ENCODE measurements around the gene NRL. TPM values are rescaled to one million over a fixed set of nuclear protein-coding genes. Genes with fewer than 3 reads are reported as not detected.

NRL gene
- polyA plus RNA-seq, 2 of the 4 experiments (the other 2 are of a cell fraction) = 0.93 to 0.97 TPM

DNA sequence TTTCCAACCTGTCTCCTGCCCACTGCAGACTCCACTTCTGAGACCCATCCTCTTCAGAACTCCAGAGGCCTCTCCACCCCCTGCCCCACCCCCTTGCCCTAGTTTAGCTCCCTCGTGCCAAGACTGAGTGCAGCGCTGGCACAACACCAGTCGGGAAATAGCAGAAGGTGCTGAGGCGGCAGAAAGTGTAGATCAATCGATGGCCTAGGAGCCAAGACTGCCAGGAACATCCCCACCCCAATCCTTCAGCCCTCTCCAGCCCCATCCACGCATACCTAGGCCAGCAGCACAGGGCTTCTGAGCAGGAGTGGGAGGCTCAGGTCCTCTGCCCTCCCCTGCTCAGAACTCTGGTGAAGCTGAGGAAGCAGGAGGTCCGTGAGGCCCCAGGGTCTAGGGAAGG, 42.3 kb downstream of the NRL start:
- 57% methylated on average over 7 of the region's 7 CpGs for WGBS (ENCODE audit: missing lambda C conversion rate)
- no peak for FAIRE-seq
- ATAC-seq = no peak

DNA sequence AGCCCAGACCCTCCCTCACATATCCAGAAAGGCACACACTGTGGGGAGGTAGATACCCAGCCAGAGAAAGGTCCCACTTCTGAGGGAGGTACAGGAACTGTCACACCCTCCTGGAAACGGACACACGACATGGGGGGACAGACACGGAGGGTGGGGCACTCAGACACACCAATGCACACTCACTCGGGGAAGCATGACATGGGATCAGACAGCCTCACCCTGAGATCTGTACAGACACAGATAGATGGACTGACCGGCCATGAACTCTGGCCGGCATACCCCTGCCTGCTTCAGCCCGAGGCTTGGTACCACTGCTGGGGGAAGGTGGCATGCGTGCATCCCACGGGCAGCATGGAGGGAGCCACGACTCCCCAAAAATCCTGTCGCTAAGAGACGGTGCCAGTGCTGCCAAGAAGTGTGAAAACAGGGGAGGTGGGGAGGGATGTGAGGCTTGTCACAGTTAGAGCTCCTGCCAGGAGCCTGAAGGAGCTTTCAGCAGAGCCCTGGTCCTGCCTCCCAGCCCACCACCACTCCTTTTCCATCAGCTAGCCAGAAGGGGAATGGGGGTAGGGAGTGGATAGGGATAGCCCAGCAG, 42.8 kb downstream of the NRL start:
- POLR2A ChIA-PET = interaction anchor here (1.9 kb wide), 1 partner anchor 9 kb away, joined by 5 read pairs; no protein-coding TSS in a partner anchor

More for the DNA sequence above, 42.3 kb downstream of the NRL start:
- Histone ChIP-seq H3K4me3 (no peak overlapping the region), H3K27ac (no peak overlapping the region), H3K4me1 (no peaks in the 10 kb centered on the region), H3K4me2 (no peak overlapping the region), H3K9me3 (no peaks in the 10 kb centered on the region)
- ChIA-PET POLR2A (interaction anchor here (1.9 kb wide), 1 partner anchor 8 kb away, joined by 5 read pairs; no protein-coding TSS in a partner anchor), CTCF (interaction anchor here (0.6 to 11.2 kb wide), 4 partner anchors 13 to 233 kb away, joined by 3 to 101 read pairs (median 45); no protein-coding TSS in a partner anchor)
- TF ChIP-seq MAFK (IDR thresholded peaks at IDR 0.05; ENCODE audit: partially characterized antibody) (peak; percentile 70), SREBF2 (IDR thresholded peaks at IDR 0.05) (no peak)
- DNase-seq (ENCODE audit: low read depth in 1 of 2, low spot score in 1 of 2) = no peak

GRCh38 chr14:24071144-24071697, 43.5 kb downstream of the NRL start, which contains the start of gene CPNE6:
Gene CPNE6, plus strand, starts transcription at chr14:24071562. Its CDS starts 1,375 bp downstream, at chr14:24072937.
- Histone ChIP-seq H3K4me3 (no peak within 1 kb of the TSS), H3K9me3 (no peaks in the 10 kb centered on the region), H3K27ac (no peak within 1 kb of the TSS), H3K4me2 (no peak within 1 kb of the TSS), H3K4me1 (no peaks in the 10 kb centered on the region)
- FAIRE-seq (no peak), DNase-seq (ENCODE audit: low read depth in 1 of 2, low spot score in 1 of 2) (no peak), ATAC-seq (no peak)
- WGBS (ENCODE audit: missing lambda C conversion rate) = 46% methylated on average over 14 of the region's 19 CpGs
- CTCF ChIA-PET = interaction anchor here (0.7 to 11.2 kb wide), 4 partner anchors 12 to 37 kb away, joined by 3 to 101 read pairs (median 11); partner anchors contain the start of gene PCK2
- TF ChIP-seq, protein P1, sequence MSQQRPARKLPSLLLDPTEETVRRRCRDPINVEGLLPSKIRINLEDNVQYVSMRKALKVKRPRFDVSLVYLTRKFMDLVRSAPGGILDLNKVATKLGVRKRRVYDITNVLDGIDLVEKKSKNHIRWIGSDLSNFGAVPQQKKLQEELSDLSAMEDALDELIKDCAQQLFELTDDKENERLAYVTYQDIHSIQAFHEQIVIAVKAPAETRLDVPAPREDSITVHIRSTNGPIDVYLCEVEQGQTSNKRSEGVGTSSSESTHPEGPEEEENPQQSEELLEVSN (IDR thresholded peaks at IDR 0.05; ENCODE audit: borderline replicate concordance, low read depth) = no peak
- TF ChIP-seq, protein P2, sequence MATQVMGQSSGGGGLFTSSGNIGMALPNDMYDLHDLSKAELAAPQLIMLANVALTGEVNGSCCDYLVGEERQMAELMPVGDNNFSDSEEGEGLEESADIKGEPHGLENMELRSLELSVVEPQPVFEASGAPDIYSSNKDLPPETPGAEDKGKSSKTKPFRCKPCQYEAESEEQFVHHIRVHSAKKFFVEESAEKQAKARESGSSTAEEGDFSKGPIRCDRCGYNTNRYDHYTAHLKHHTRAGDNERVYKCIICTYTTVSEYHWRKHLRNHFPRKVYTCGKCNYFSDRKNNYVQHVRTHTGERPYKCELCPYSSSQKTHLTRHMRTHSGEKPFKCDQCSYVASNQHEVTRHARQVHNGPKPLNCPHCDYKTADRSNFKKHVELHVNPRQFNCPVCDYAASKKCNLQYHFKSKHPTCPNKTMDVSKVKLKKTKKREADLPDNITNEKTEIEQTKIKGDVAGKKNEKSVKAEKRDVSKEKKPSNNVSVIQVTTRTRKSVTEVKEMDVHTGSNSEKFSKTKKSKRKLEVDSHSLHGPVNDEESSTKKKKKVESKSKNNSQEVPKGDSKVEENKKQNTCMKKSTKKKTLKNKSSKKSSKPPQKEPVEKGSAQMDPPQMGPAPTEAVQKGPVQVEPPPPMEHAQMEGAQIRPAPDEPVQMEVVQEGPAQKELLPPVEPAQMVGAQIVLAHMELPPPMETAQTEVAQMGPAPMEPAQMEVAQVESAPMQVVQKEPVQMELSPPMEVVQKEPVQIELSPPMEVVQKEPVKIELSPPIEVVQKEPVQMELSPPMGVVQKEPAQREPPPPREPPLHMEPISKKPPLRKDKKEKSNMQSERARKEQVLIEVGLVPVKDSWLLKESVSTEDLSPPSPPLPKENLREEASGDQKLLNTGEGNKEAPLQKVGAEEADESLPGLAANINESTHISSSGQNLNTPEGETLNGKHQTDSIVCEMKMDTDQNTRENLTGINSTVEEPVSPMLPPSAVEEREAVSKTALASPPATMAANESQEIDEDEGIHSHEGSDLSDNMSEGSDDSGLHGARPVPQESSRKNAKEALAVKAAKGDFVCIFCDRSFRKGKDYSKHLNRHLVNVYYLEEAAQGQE (IDR thresholded peaks at IDR 0.05) = no peak
- TF ChIP-seq ESRRA (IDR thresholded peaks at IDR 0.05; ENCODE audit: borderline replicate concordance, low read length) (no peak), FOXS1 (CRISPR knock-in tag; IDR thresholded peaks at IDR 0.05) (no peak), HOXB5 (CRISPR knock-in tag; IDR thresholded peaks at IDR 0.05) (no peak), RNF2 (IDR thresholded peaks at IDR 0.05; ENCODE audit: borderline replicate concordance, low read depth) (no peak), RARB (CRISPR knock-in tag; IDR thresholded peaks at IDR 0.05) (no peak), MAFK (IDR thresholded peaks at IDR 0.05; ENCODE audit: partially characterized antibody) (no peak), EHF (CRISPR knock-in tag; IDR thresholded peaks at IDR 0.05) (no peak), ATOH8 (CRISPR knock-in tag; IDR thresholded peaks at IDR 0.05; ENCODE audit: low read depth) (no peak), CBX8 (IDR thresholded peaks at IDR 0.05) (no peak), ZFP36 (IDR thresholded peaks at IDR 0.05; ENCODE audit: borderline replicate concordance, partially characterized antibody) (no peak), NPAS2 (CRISPR knock-in tag; IDR thresholded peaks at IDR 0.05; ENCODE audit: borderline replicate concordance) (no peak), POLR2A (IDR thresholded peaks at IDR 0.05; ENCODE audit: low read length) (no peak), GATA3 (IDR thresholded peaks at IDR 0.05; ENCODE audit: borderline replicate concordance) (no peak), PHF8 (IDR thresholded peaks at IDR 0.05; ENCODE audit: borderline replicate concordance, low read depth) (no peak), ELK1 (IDR thresholded peaks at IDR 0.05; ENCODE audit: low read depth, low read length) (no peak), CEBPB (IDR thresholded peaks at IDR 0.05) (no peak)
- POLR2A ChIA-PET = interaction anchor here (1.0 to 1.9 kb wide), 2 partner anchors 9 to 23 kb away, joined by 3 to 5 read pairs; partner anchors contain the start of gene PCK2

More for the DNA sequence above, 42.8 kb downstream of the NRL start:
- CTCF ChIA-PET = interaction anchor here (5.2 to 11.2 kb wide), 3 partner anchors 13 to 37 kb away, joined by 34 to 101 read pairs (median 56); no protein-coding TSS in a partner anchor
- DNase-seq (ENCODE audit: low read depth in 1 of 2, low spot score in 1 of 2) = no peak
- Histone ChIP-seq H3K4me1 (no peaks in the 10 kb centered on the region), H3K9me3 (no peaks in the 10 kb centered on the region), H3K4me3 (no peak overlapping the region), H3K4me2 (no peak overlapping the region), H3K27ac (no peak overlapping the region)
- ATAC-seq = no peak
- 46% methylated on average over 9 of the region's 12 CpGs for WGBS (ENCODE audit: missing lambda C conversion rate)
- FAIRE-seq = no peak
- no peak for TF ChIP-seq ELK1 (IDR thresholded peaks at IDR 0.05; ENCODE audit: low read depth, low read length)
- no peak for TF ChIP-seq NPAS2 (CRISPR knock-in tag; IDR thresholded peaks at IDR 0.05; ENCODE audit: borderline replicate concordance)
- no peak for TF ChIP-seq SREBF2 (IDR thresholded peaks at IDR 0.05)
- TF ChIP-seq EHF (CRISPR knock-in tag; IDR thresholded peaks at IDR 0.05) = no peak
- no peak for TF ChIP-seq CHD2 (IDR thresholded peaks at IDR 0.05; ENCODE audit: low read length, partially characterized antibody)
- no peak for TF ChIP-seq KDM1A (IDR thresholded peaks at IDR 0.05; ENCODE audit: low read depth)
- no peak for TF ChIP-seq HDAC2 (IDR thresholded peaks at IDR 0.05)
